Central memory CD8-positive, alpha-beta T cell (primary cell): ENCODE data around the gene NFE2L1.
"Not testable (repeated sequence)": the region's sequence is repeated elsewhere in the genome, so short reads cannot be mapped to it uniquely, and the experiment has no call there.

Experiments
- ATAC-seq: fragments of 150-1000 bp; cut with Tn5 transposase; replicated peaks from 2 replicates; pipeline ENCODE4 v1.10.0; 2022; ENCODE audit warnings: mild to moderate bottlenecking, moderate FRiP score, moderate number of reproducible peaks; ENCODE audit not compliant: poor library complexity, severe bottlenecking; ENCODE audit errors: extremely low read depth
- DNase-seq, 2 donors: peaks; one replicate each; pipeline ENCODE4 v3.0.0; 2021; ENCODE audit warnings: low spot score in 2 of 2
- H3K27ac Mint-ChIP-seq: one replicate; pipeline ENCODE4 v1.8.0; 2022; ENCODE audit warnings: low read depth, mild to moderate bottlenecking, moderate library complexity, mixed read lengths
- H3K27me3 Mint-ChIP-seq: one replicate; pipeline ENCODE4 v1.8.0; 2022; ENCODE audit warnings: mixed read lengths
- H3K36me3 Mint-ChIP-seq: one replicate; pipeline ENCODE4 v1.8.0; 2022; ENCODE audit warnings: mild to moderate bottlenecking, moderate library complexity, mixed read lengths; ENCODE audit not compliant: insufficient read depth
- H3K4me1 Mint-ChIP-seq: one replicate; pipeline ENCODE4 v1.8.0; 2022; ENCODE audit warnings: mixed read lengths
- H3K4me3 Mint-ChIP-seq: one replicate; pipeline ENCODE4 v1.8.0; 2022; ENCODE audit warnings: mild to moderate bottlenecking, moderate library complexity, mixed read lengths
- H3K9me3 Mint-ChIP-seq: one replicate; pipeline ENCODE4 v1.8.0; 2022; ENCODE audit warnings: mixed read lengths

Gene NFE2L1

DNA sequence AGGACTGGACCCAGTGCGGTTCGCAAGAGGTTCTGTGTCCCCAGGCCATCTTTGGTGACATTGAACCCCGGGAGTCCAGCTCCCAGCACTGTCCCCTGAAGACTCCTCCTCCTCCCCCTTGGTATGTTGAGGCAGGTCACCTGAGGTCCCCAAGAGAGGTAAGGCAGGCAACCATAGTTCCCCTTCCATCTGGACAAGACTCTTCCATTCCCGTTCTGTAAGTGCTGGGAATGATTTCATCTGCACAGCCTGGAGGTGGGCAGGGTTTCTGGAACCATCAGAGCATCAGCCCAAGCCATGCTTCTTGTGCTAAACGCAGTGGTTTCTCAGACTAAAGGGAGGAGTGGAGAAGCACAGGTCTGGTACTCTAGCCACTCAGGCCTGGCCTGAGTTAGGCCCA lies 35.5 kb upstream of the NFE2L1 start:
- Mint-ChIP-seq H3K36me3 (peaks cover 3% of the 10 kb centered on the region), H3K9me3 (no peaks in the 10 kb centered on the region), H3K4me1 (peaks cover 6% of the 10 kb centered on the region), H3K27me3 (peaks cover 71% of the 10 kb centered on the region), H3K4me3 (peak overlapping the region; percentile 62), H3K27ac (no peak overlapping the region)
- DNase-seq (no peak), ATAC-seq (no peak)

DNA sequence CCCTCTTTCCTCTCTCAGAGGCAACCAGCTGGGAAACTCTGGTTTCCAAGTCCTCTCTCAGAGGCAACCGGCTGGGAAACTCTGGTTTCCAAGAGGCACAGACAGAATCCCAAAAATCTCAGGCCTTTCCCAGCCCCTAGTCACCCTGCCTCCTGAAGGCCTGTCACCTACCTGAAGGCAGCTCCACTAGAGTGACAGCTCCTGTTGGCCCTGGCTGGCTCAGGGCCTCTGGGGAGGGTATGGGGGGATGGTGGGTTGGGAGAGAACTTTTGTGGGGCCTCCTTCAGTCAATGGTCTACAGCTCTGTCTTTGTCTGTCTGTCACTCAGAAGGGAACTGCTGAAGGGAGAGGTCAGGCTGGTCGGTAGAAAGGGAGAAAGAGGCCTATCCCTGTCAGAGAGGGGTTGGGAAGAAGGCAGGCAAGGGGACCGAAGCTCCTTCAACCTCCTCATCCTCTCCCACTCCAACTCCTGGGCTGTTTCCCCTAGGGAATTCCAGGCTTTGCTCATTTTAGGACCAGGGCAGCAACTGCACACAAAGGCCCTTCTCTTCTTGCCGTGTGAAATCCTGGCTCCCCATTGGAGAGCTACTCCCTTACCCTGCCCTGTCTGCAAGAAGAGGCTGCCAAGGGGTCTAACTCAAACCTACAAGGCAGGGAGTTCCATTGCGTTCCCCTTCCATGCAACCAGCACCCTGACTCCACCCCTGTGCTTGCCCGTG lies 34.1 kb upstream of the NFE2L1 start:
- no peak overlapping the region for H3K4me3 Mint-ChIP-seq
- peaks cover 71% of the 10 kb centered on the region for H3K27me3 Mint-ChIP-seq
- peaks cover 3% of the 10 kb centered on the region for H3K36me3 Mint-ChIP-seq
- no peak for DNase-seq
- no peaks in the 10 kb centered on the region for H3K9me3 Mint-ChIP-seq
- H3K27ac Mint-ChIP-seq: no peak overlapping the region
- H3K4me1 Mint-ChIP-seq: peaks cover 6% of the 10 kb centered on the region
- no peak for ATAC-seq

DNA sequence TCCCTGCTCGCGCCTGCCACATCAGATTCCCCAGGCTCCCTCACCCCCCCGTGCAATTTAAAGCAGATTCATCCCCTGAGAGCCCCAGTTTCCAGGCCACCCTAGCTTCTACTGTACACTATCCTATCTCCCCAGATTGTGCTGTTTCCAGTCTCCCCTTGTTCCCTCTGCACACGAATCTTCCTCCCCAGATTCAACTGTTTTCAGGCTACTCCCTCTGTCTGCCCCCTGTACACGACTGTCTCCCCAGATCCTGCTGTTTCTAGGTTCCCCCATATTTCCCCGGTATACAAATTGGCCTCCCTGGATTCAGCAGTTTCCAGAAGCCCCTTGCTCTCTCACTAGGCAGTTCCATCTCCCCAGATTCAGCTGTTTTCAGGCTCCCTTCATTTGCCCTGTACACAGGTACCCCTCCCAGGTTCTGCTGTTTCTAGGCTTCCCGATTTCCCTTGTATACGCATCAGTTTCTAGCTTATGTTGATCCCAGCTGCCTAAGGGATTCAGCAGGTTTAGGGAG lies 33.5 kb upstream of the NFE2L1 start:
- ATAC-seq (no peak), DNase-seq (no peak)
- no peak overlapping the region for H3K4me3 Mint-ChIP-seq
- H3K36me3 Mint-ChIP-seq: peaks cover 3% of the 10 kb centered on the region
- H3K4me1 Mint-ChIP-seq: peaks cover 6% of the 10 kb centered on the region
- no peak overlapping the region for H3K27ac Mint-ChIP-seq
- no peaks in the 10 kb centered on the region for H3K9me3 Mint-ChIP-seq
- H3K27me3 Mint-ChIP-seq: peaks cover 67% of the 10 kb centered on the region

DNA sequence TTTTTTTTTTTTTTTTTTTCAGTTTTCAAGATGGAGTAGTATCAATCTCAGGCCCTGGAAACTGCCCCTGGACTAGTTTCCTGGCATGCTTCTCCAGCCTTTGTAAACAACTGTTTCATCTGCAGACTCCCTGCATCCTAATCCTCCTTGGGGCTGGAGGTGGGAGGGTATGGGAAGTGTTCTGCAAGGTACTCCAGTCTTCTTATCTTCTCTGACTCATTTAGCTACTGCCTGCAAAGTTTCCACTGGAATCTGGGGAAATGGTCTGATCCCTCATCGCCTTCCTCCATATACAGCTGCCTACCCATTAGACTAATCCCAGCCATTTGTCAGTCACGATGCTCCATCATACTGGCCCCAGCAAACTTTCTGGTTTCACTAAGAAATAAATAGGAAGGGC lies 32.0 kb upstream of the NFE2L1 start:
- Mint-ChIP-seq H3K36me3 (peaks cover 3% of the 10 kb centered on the region), H3K4me1 (peaks cover 5% of the 10 kb centered on the region), H3K27me3 (peaks cover 52% of the 10 kb centered on the region), H3K27ac (no peak overlapping the region), H3K4me3 (no peak overlapping the region), H3K9me3 (no peaks in the 10 kb centered on the region)
- DNase-seq (no peak), ATAC-seq (no peak)

DNA sequence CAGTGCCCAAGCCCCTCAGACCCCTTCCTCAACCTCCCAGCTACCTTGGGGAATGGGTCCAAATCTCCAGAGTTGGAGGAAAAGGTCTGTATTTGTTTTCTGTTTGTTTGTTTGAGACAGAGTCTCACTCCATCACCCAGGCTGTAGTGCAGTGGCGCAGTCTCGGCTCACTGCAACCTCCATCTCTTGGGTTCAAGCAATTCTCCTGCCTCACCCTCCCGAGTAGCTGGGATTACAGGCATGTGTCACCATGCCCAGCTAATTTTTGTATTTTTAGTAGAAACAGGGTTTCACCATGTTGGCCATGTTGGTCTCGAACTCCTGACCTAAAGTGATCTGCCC lies 30.4 kb upstream of the NFE2L1 start:
- ATAC-seq, H3K9me3 Mint-ChIP-seq, H3K36me3 Mint-ChIP-seq, H3K4me3 Mint-ChIP-seq, H3K27ac Mint-ChIP-seq, DNase-seq, H3K4me1 Mint-ChIP-seq: not testable (repeated sequence)
- peaks cover 41% of the 10 kb centered on the region for H3K27me3 Mint-ChIP-seq

DNA sequence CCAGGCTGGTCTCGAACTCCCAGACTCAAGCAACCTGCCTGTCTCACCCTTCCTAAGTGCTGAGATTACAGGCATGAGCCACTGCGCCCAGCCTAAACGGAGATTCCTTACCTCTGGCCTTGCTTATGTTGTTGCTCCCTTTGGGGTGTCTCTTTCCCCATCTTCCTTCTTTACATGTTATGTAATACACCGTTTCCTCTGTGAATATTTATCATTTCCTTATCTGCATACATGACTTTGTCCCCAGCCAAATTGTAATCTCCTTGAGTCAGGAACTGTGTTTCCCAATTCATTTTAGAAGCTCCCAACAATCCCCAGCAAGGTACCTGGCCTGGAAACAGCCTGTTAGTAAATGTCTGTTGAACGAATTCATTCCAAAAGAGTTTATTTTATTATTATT lies 26.2 kb upstream of the NFE2L1 start:
- no peak for ATAC-seq
- no peak for DNase-seq
- H3K27me3 Mint-ChIP-seq: peaks cover 13% of the 10 kb centered on the region
- H3K27ac Mint-ChIP-seq: no peak overlapping the region
- H3K9me3 Mint-ChIP-seq: no peaks in the 10 kb centered on the region
- H3K4me1 Mint-ChIP-seq: peaks cover 33% of the 10 kb centered on the region
- H3K4me3 Mint-ChIP-seq: no peak overlapping the region
- H3K36me3 Mint-ChIP-seq: peaks cover 8% of the 10 kb centered on the region

DNA sequence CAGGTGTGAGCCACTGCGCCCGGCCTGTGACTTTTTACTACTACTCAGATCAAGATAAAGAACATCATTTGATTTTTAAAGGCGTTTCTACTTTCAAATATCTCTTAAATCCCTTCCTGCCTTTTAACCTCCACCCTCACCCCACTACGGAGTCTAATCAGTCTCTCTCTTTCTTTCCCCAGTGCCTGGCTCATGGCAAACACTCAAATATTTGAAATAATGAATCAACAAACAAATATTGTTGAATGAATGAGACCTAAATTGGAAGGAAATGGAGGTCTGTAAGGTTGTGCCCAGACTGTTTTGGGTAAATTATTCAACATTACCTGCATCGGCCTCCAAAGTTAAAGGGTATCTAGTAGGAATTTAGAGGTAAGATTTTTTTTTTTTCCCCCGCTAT lies 25.3 kb upstream of the NFE2L1 start:
- H3K9me3 Mint-ChIP-seq: no peaks in the 10 kb centered on the region

DNA sequence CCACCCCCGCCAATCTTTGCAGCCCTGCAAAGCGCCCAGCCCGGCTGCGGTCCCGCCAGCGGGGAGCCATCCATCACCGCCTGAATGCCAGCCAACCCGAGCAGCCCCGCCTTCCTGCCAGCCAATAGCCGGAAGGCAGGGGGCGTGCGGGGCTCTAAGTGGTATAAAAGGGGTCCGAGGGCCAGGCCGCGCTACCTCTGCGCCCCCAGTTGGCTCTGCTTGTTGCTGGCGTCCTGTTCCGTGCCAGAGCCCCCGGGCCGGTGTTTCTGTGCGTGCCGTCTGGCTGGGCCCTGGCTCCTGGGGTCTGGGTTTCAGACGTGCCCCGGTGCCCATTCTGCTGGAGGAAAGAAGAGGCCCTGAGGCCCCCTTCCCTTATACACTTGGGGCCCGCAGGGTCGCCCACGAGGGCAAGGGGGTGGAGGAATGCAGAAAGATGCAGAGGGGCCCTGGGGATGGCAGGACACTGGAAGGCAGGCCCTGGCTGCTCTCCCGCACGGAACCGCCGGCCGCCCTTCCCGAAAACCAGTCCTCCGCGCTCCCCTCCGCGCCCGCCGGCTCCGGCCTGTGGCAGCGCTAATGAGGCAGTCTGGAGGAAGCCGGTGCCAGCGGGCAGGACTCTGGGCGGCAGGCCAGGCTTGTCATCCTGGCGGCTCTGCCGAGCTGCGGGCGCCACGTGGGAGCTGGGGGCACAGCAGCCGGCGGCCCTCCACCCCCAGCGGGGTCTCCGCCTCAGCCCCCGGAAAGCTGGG lies 24.6 kb upstream of the NFE2L1 start:
- peaks cover 8% of the 10 kb centered on the region for H3K36me3 Mint-ChIP-seq
- H3K27ac Mint-ChIP-seq: peak overlapping the region; percentile 91
- peaks cover 13% of the 10 kb centered on the region for H3K27me3 Mint-ChIP-seq
- DNase-seq: no peak
- peak overlapping the region; percentile 81 for H3K4me3 Mint-ChIP-seq
- H3K9me3 Mint-ChIP-seq: no peaks in the 10 kb centered on the region
- H3K4me1 Mint-ChIP-seq: peaks cover 36% of the 10 kb centered on the region
- ATAC-seq: no peak

More for the DNA sequence above, 25.3 kb upstream of the NFE2L1 start:
- peaks cover 36% of the 10 kb centered on the region for H3K4me1 Mint-ChIP-seq
- no peak overlapping the region for H3K4me3 Mint-ChIP-seq
- H3K36me3 Mint-ChIP-seq: peaks cover 8% of the 10 kb centered on the region
- ATAC-seq (no peak), DNase-seq (no peak)
- H3K27ac Mint-ChIP-seq: no peak overlapping the region
- H3K27me3 Mint-ChIP-seq: peaks cover 13% of the 10 kb centered on the region

DNA sequence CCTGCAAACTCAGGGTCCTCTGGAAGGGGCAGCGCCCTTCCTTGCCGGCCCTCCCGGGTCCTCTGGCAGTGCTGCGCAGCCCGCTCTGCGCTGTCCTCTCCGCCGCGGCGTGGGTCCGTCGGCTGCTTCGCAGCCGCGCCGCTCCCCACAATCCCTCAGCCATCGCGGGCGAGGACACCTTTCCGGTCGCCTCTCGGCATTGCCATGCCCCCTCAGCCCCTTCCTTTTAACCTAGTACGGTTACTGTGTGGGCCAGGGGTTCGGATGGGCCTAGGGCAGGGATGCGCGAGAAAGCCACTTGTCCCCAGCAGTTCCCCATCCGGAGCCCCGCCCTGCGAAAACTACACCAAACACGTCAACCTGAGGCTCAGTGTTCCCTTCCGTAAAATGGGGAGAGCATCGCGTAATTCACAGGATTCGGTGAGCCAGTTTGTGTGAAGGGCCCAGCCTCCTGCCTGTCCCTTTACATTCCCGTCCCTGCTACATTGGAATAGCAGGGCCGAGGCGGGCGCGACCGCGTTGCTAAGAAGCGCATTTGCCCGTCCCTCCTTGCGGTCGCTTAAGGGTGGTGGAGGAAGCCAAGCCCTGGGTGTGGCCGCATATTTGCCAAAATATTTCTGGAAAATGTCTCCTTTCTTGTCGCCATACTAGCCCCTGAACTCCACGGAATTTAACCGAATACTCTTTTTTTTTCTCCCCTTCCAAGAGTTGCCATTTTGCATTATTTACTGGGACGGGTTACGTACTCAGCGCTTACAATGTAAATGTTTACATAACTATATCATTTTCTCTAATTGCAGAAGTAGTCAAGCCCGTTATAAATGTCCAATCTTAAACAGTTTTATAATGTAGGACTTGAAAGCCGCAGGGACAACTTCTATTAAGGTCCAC lies 23.8 kb upstream of the NFE2L1 start:
- DNase-seq (no peak), ATAC-seq (peak; percentile 27)
- Mint-ChIP-seq H3K27ac (peak overlapping the region; percentile 91), H3K4me1 (peaks cover 36% of the 10 kb centered on the region), H3K36me3 (peaks cover 8% of the 10 kb centered on the region), H3K9me3 (no peaks in the 10 kb centered on the region), H3K27me3 (peaks cover 20% of the 10 kb centered on the region), H3K4me3 (peak overlapping the region; percentile 81)

DNA sequence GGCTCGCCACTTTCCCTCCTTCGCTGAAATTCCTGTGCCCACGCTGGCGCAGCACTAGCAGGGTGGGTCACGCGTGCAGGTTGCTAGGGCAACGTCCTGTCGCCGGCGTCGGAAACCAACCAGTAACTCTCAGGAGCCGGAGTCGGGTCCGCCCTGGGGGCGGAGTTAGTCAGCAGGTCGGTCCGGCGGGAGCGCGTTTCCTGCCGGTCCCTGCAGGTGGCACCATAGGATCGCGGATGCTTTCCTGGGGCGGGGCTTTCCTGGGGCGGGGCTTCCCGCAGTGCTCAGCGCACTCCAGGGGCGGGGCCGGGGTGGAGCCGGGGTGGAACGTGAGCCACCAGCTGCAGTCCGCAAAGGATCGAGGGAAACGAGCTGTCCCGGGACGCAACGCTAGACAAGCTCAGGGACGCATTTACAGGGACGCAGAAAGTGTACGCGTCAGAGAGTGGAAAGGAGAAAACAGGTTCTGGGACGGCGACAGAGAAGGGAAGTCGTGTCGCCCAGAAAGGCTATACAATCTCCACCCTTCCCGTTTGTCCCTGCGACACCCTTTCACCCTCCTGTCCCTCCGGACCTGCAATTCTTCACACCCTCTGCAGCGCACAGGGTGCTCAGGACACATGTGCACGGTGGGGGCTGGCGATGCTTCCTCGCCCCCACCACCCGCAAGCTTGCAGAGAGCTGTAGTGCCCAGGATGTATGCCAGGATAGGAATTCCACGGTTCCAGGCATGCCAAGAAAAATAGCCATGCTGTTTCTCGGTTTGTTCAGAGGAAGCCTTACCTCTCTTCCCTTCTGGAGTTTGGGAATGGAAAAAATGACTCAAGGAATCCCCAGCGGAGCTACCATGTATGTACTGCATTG lies 22.9 kb upstream of the NFE2L1 start:
- ATAC-seq: peak; percentile 94
- peaks cover 8% of the 10 kb centered on the region for H3K36me3 Mint-ChIP-seq
- H3K9me3 Mint-ChIP-seq: no peaks in the 10 kb centered on the region
- DNase-seq: peak; percentile 93 to 94
- H3K4me1 Mint-ChIP-seq: peaks cover 36% of the 10 kb centered on the region
- H3K27ac Mint-ChIP-seq: peak overlapping the region; percentile 91
- peaks cover 25% of the 10 kb centered on the region for H3K27me3 Mint-ChIP-seq
- peak overlapping the region; percentile 81 for H3K4me3 Mint-ChIP-seq

DNA sequence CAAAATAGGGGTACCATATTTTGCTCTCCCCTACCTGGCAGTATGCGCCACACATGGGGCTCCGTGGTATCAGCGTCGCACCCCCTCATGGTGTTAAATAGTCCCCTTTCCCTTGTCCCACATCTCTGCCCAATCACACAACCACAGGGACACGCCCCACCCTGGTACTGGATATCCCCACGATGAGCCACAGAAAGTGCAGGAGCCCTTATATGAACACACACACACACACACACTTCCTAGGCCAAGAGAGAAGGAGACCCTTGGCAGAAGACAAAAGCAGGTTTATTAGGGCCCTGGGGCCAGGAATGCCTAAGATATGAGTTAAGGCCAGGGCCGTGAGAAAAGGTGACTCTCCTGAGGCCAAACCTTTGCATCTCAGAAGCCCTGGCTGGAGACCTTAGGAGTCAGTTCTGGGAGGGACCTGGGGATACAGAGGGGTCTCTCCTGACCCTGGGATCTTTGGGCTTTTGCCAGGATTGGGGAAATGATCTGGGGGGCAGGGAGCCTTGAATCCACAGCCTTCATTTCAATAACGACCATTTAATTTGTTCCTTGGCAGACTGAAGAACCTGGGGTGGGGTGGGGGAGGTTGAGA lies 22.2 kb upstream of the NFE2L1 start:
- Mint-ChIP-seq H3K27me3 (peaks cover 32% of the 10 kb centered on the region), H3K27ac (no peak overlapping the region), H3K36me3 (peaks cover 8% of the 10 kb centered on the region), H3K9me3 (no peaks in the 10 kb centered on the region), H3K4me3 (peak overlapping the region; percentile 81), H3K4me1 (peaks cover 36% of the 10 kb centered on the region)
- ATAC-seq: no peak
- no peak for DNase-seq
